SJCRH30 (cell line): ENCODE measurements around the gene WSB2. TPM values are rescaled to one million over a fixed set of nuclear protein-coding genes. Genes with fewer than 3 reads are reported as not detected.
"Not testable (repeated sequence)": the region's sequence is repeated elsewhere in the genome, so short reads cannot be mapped to it uniquely, and the experiment has no call there.

ENCODE experiments used
- DNase-seq, 2 experiments: peaks; one replicate each; pipeline ENCODE4 v3.0.0-alpha.2; 2015 to 2020
- H3K27ac ChIP-seq: fragments of 250-450 bp; sonication (Bioruptor Pico); 2 replicates; pipeline ENCODE4 v1.5.1; 2020; ENCODE audit warnings: mild to moderate bottlenecking, moderate library complexity
- H3K27me3 ChIP-seq: fragments of 250-450 bp; sonication (Bioruptor Pico); 2 replicates; pipeline ENCODE4 v1.5.1; 2020; ENCODE audit warnings: mild to moderate bottlenecking, moderate library complexity
- H3K36me3 ChIP-seq: fragments of 250-450 bp; sonication (Bioruptor Pico); 2 replicates; pipeline ENCODE4 v1.5.1; 2020; ENCODE audit warnings: mild to moderate bottlenecking, moderate library complexity
- H3K4me1 ChIP-seq: fragments of 250-450 bp; sonication (Bioruptor Pico); 2 replicates; pipeline ENCODE4 v1.5.1; 2020; ENCODE audit warnings: mild to moderate bottlenecking, moderate library complexity
- H3K4me3 ChIP-seq: fragments of 250-450 bp; sonication (Bioruptor Pico); 2 replicates; pipeline ENCODE4 v1.5.1; 2020; ENCODE audit warnings: mild to moderate bottlenecking, moderate library complexity
- H3K9me3 ChIP-seq: fragments of 250-450 bp; sonication (Bioruptor Pico); replicated peaks from 2 replicates; pipeline ENCODE4 v1.5.1; 2020; ENCODE audit warnings: mild to moderate bottlenecking, moderate library complexity
- total RNA-seq: library from RNA; depleted of rRNA; stranded (reverse); fragments of >200 nt; shearing (Covaris generic); gene quantifications from 2 replicates; pipeline ENCODE4 v1.2.3, GENCODE V29; 2014

The WSB2 gene
- total RNA-seq, 1 experiment from 2014 or later = 104 TPM

- Histone ChIP-seq H3K4me1 (no peaks in the 10 kb centered on the region), H3K4me3 (no peak overlapping the region), H3K36me3 (peaks cover 77% of the 10 kb centered on the region), H3K27ac (no peak overlapping the region), H3K9me3 (no peaks in the 10 kb centered on the region), H3K27me3 (no peaks in the 10 kb centered on the region)
- DNase-seq = no peak
These were observed 27.7 kb downstream of the WSB2 start for GRCh38 chr12:118033323-118033722.

DNA sequence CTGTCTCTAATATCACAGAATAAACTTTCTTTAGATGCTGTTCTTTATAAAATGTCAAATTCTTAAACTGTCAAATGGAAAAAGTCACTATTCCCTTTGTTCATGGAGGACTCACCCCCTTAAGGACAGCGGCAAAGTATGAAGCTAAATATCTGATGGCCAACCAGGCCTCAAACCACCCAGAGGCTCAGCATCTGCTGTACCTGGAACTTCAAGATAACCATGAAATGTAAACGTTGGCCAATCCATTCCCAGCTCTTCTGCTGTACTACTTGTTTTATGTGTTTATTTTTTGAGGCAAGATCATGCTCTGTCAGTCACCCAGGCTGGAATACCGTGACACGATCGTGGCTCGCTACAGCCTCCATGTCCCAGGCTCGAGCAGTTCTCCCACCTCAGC lies 28.8 kb downstream of the WSB2 start:
- H3K27ac ChIP-seq = no peak overlapping the region
- H3K9me3 ChIP-seq = no peaks in the 10 kb centered on the region
- H3K4me1 ChIP-seq = no peaks in the 10 kb centered on the region
- no peak overlapping the region for H3K4me3 ChIP-seq
- peaks cover 79% of the 10 kb centered on the region for H3K36me3 ChIP-seq
- DNase-seq = no peak
- no peaks in the 10 kb centered on the region for H3K27me3 ChIP-seq

DNA sequence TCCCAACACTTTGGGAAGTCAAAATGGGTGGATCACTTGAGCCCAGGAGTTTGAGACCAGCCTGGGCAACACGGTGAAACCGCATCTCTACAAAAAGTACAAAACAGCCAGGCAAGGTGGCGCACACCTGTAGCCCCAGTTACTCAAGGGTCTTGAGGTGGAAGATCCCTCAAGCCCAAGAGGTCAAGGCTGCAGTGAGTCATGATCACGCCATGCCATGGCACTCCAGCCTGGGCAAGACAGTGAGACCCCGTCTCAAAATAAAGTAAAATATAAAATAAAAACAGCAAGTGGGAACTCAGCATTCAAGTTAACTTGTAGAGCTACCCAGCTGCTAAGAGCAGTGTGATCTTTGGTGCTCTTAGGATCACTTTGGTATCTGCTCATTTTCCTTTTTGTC lies 31.8 kb downstream of the WSB2 start:
- H3K27ac ChIP-seq = no peak overlapping the region
- H3K36me3 ChIP-seq = peaks cover 73% of the 10 kb centered on the region
- DNase-seq = no peak
- H3K27me3 ChIP-seq = no peaks in the 10 kb centered on the region
- no peaks in the 10 kb centered on the region for H3K4me1 ChIP-seq
- no peaks in the 10 kb centered on the region for H3K9me3 ChIP-seq
- no peak overlapping the region for H3K4me3 ChIP-seq

GRCh38 chr12:118025168-118025567 lies 35.8 kb downstream of the WSB2 start:
- Histone ChIP-seq H3K27me3 (no peaks in the 10 kb centered on the region), H3K4me3 (no peak overlapping the region), H3K4me1 (no peaks in the 10 kb centered on the region), H3K27ac (no peak overlapping the region), H3K36me3 (peaks cover 50% of the 10 kb centered on the region), H3K9me3 (no peaks in the 10 kb centered on the region)
- no peak for DNase-seq

DNA sequence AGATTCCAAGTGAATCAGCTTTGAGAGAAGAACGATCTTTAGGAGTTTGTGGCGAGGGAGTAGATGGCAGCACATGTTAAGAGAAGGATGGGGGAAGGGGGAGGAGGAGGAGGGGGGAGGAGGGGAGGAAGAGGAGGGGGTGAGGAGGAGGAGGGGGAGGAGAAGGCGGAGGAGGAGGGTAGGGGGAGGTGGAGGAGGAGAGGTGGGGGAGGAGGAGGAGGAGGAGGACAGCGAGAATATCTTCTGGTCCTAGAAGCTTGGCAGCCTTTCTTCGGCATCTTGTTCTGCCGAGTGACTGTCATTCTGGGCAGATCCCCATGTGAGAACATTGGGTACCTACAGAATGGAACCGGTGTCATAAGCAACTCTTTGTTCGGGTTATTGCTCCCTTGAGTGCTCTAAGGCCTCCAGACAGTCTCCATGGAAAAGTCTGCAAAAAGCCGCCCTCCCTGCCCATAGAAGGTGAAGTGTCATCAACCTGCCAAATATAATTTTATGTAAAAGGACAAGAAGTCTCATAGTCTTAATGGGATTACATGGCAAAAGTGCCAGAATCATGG lies 37.6 kb downstream of the WSB2 start:
- H3K27ac ChIP-seq = no peak overlapping the region
- no peaks in the 10 kb centered on the region for H3K27me3 ChIP-seq
- no peaks in the 10 kb centered on the region for H3K9me3 ChIP-seq
- DNase-seq = no peak
- no peak overlapping the region for H3K4me3 ChIP-seq
- H3K4me1 ChIP-seq = no peaks in the 10 kb centered on the region
- peaks cover 53% of the 10 kb centered on the region for H3K36me3 ChIP-seq

DNA sequence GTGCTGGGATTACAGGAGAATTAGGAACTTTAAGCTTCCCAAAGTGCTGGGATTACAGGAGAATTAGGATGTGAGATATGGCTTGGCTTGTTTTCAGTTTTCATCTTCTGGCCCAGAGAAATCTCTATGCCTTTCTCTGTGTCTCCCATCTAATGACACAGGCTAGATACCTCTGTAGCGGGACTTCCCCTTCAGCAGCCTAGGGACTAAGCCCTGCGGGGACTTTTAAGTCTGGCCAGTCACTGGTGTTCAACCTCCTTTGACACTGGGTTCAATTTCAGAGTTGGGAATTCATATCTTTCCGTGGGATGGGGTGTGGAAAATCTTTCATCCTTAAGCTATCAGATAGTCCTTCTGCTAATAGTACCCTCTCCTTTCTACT lies 38.3 kb downstream of the WSB2 start:
- Histone ChIP-seq H3K4me1 (no peaks in the 10 kb centered on the region; the same call in 1 of the 2 replicates), H3K27ac (no peak overlapping the region), H3K36me3 (peaks cover 53% of the 10 kb centered on the region), H3K27me3 (no peaks in the 10 kb centered on the region), H3K4me3 (no peak overlapping the region), H3K9me3 (no peaks in the 10 kb centered on the region)
- DNase-seq = no peak

DNA sequence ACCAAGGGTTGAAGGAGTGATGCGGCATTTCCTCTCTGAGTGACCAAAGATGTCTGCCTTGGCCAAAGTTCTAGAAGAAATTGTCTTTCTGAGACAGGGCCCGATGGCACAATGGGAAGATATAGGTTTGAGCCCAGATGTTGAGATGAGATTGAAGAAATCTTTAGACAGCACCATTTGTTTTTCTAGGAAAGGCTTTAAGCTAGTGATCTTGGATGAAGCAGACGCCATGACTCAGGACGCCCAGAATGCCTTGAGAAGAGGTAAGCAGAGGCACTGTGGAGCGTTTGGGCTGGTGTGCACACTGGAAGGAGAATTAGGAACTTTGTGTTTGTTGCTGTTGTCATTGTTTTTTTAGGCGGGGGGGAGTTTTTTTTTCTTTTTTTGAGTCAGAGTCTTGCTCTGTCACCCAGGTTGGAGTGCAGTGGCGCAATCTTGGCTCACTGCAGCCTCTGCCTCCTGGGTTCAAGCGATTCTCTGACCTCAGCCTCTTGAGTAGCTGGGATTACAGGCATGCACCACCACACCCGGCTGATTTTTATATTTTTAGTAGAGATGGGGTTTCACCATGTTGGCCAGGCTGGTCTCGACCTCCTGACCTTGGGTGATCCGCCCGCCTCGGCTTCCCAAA lies 38.8 kb downstream of the WSB2 start:
- DNase-seq, H3K9me3 ChIP-seq, H3K27ac ChIP-seq, H3K4me3 ChIP-seq, H3K27me3 ChIP-seq, H3K4me1 ChIP-seq: not testable (repeated sequence)
- H3K36me3 ChIP-seq = peaks cover 53% of the 10 kb centered on the region

DNA sequence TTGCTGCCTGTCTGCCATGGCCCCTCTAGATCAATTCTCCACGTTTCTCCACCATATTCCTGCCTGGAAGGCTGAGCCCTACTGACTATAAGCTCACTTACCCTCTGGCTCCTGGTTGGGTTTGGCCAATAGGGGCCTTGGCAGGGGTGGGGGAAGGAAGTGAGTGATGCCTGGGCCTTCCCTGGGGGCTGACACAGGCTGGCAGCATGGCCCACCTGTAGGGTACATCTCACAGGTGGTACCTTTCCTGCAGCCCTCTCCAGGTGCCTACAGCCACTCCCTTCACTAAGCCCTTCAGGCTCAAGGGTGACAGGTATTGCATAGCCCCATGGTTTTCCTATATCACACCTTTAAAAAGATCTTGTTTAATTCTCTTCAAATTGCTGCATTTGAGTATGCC lies 40.9 kb downstream of the WSB2 start:
- Histone ChIP-seq H3K36me3 (peaks cover 41% of the 10 kb centered on the region), H3K4me1 (no peaks in the 10 kb centered on the region; the same call in 1 of the 2 replicates), H3K27ac (no peak overlapping the region), H3K27me3 (no peaks in the 10 kb centered on the region), H3K9me3 (no peaks in the 10 kb centered on the region), H3K4me3 (no peak overlapping the region)
- no peak for DNase-seq

DNA sequence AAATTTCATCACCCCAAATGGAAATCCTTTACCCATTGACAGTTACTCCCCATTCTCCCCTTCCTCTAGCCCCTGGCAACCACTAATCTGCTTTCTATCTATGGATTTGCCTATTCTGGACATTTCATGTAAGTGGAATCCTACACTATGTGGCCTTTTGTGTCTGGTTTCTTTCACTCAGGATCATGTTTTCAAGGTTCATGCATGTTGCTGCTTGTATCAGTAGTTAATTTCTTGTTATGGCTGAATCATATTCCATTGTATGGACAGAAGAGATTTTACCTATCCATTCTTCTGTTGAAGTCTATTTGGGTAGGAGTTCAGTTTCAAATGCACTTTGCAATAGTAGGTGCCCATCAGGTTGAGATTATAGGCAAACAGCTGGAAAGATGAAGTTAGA lies 43.1 kb downstream of the WSB2 start:
- DNase-seq = no peak
- Histone ChIP-seq H3K4me1 (no peaks in the 10 kb centered on the region; the same call in 1 of the 2 replicates), H3K27ac (no peak overlapping the region), H3K36me3 (peaks cover 35% of the 10 kb centered on the region), H3K9me3 (no peaks in the 10 kb centered on the region), H3K4me3 (0 out of 2 replicates have a peak overlapping the region, but pooled peaks have one; percentile 95), H3K27me3 (no peaks in the 10 kb centered on the region)

GRCh38 chr12:118016424-118017264 lies 44.3 kb downstream of the WSB2 start, which contains the start of gene RFC5:
Gene RFC5 (plus strand): TSS chr12:118016703. CDS start chr12:118016828, 125 bp downstream.
- Histone ChIP-seq H3K27me3 (no peaks in the 10 kb centered on the region), H3K9me3 (no peaks in the 10 kb centered on the region), H3K4me3 (peak within 1 kb of the TSS; percentile 95), H3K27ac (peak within 1 kb of the TSS; percentile 71), H3K4me1 (no peaks in the 10 kb centered on the region; the same call in 1 of the 2 replicates), H3K36me3 (peaks cover 32% of the 10 kb centered on the region)
- DNase-seq = peak; percentile 98

GRCh38 chr12:118015944-118016343 lies 45.0 kb downstream of the WSB2 start:
- Histone ChIP-seq H3K4me1 (no peaks in the 10 kb centered on the region; the same call in 1 of the 2 replicates), H3K9me3 (no peaks in the 10 kb centered on the region), H3K27ac (no peak overlapping the region), H3K36me3 (peaks cover 31% of the 10 kb centered on the region), H3K27me3 (no peaks in the 10 kb centered on the region), H3K4me3 (peak overlapping the region; percentile 95)
- no peak for DNase-seq

GRCh38 chr12:118015306-118015705 lies 45.7 kb downstream of the WSB2 start:
- no peaks in the 10 kb centered on the region; the same call in 1 of the 2 replicates for H3K4me1 ChIP-seq
- no peaks in the 10 kb centered on the region for H3K27me3 ChIP-seq
- H3K4me3 ChIP-seq = no peak overlapping the region
- DNase-seq = no peak
- no peak overlapping the region for H3K27ac ChIP-seq
- H3K36me3 ChIP-seq = peaks cover 25% of the 10 kb centered on the region
- no peaks in the 10 kb centered on the region for H3K9me3 ChIP-seq

DNA sequence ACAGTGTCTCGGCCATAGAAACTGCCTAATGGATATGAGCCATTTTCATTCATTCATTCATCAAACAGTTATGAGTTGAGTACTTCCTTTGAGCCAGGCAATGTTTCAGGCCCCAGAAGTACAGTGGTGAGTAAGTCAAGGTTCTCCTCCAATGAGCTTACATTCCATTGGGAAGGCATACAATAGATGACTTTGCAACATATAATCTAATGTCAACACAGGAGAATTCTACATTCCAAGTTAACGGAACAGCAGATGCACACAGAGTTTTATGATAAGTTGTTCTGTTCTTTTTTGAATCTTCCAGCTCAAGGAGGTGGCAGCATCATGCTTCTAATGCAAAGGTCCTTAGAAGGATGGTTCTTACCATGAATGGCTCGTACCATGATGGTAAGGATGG lies 47.7 kb downstream of the WSB2 start:
- no peak overlapping the region for H3K27ac ChIP-seq

GRCh38 chr12:118011961-118012360 lies 49.0 kb downstream of the WSB2 start:
- H3K27me3 ChIP-seq = no peaks in the 10 kb centered on the region
- no peaks in the 10 kb centered on the region for H3K36me3 ChIP-seq
- no peak for DNase-seq
- H3K4me3 ChIP-seq = no peak overlapping the region
- no peaks in the 10 kb centered on the region for H3K9me3 ChIP-seq
- no peaks in the 10 kb centered on the region for H3K4me1 ChIP-seq
- no peak overlapping the region for H3K27ac ChIP-seq

More for the DNA sequence above, 47.7 kb downstream of the WSB2 start:
- peaks cover 7% of the 10 kb centered on the region; the same call in 1 of the 2 replicates for H3K36me3 ChIP-seq
- no peaks in the 10 kb centered on the region; the same call in 1 of the 2 replicates for H3K4me1 ChIP-seq
- H3K9me3 ChIP-seq = no peaks in the 10 kb centered on the region
- no peak for DNase-seq
- no peaks in the 10 kb centered on the region for H3K27me3 ChIP-seq
- H3K4me3 ChIP-seq = no peak overlapping the region

DNA sequence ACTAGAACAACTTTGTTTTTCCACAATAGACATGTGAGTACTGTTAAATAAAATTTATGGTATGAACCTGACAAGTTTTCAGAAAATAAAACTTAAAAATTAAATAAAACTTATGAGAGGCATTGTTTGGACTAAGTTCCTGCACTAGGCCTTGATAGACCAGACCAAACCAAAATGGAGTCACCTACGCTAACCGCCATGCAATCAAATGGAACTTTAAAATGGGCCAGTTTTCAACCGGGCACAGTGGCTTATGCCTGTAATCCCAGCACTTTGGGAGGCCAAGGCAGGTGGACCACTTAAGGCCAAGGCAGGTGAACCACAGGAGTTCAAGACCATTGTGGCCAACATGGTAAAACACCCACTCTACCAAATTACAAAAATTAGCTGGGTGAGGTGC lies 49.6 kb downstream of the WSB2 start:
- no peaks in the 10 kb centered on the region for H3K27me3 ChIP-seq
- no peak overlapping the region for H3K27ac ChIP-seq
- no peaks in the 10 kb centered on the region for H3K36me3 ChIP-seq
- no peak for DNase-seq
- no peak overlapping the region for H3K4me3 ChIP-seq
- no peaks in the 10 kb centered on the region for H3K4me1 ChIP-seq
- no peaks in the 10 kb centered on the region for H3K9me3 ChIP-seq
